ENCODE data around the gene MRPL49. TPM values are rescaled to one million over a fixed set of nuclear protein-coding genes. Genes with fewer than 3 reads are reported as not detected.

The MRPL49 gene
- total and polyA plus RNA-seq, 9 of the 15 experiments (the other 6 are each of a cell fraction or from before 2014, with no cell fraction given), result 74.3 to 132 (median 91.2) TPM

- TF ChIP-seq, protein P1, sequence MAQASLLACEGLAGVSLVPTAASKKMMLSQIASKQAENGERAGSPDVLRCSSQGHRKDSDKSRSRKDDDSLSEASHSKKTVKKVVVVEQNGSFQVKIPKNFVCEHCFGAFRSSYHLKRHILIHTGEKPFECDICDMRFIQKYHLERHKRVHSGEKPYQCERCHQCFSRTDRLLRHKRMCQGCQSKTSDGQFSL (CRISPR knock-in tag; IDR thresholded peaks at IDR 0.05), result 0 out of 2 replicates have a peak, but pooled peaks have one; percentile 53
- TF ChIP-seq, protein P1 (tag; IDR thresholded peaks at IDR 0.05), result no peak
- TF ChIP-seq FOXJ3 (CRISPR knock-in tag; IDR thresholded peaks at IDR 0.05) (no peak), POLR3A (IDR thresholded peaks at IDR 0.05; ENCODE audit: borderline replicate concordance, extremely low read depth, insufficient read depth, insufficient read length) (no peak), BRF1 (IDR thresholded peaks at IDR 0.05; ENCODE audit: borderline replicate concordance, extremely low read depth, insufficient read length) (no peak), CBFB (CRISPR knock-in tag; IDR thresholded peaks at IDR 0.05) (no peak), RBFOX2 (IDR thresholded peaks at IDR 0.05; ENCODE audit: low read depth, low read length) (0 out of 2 replicates have a peak, but pooled peaks have one; percentile 54), MAZ (CRISPR knock-in tag; conservative IDR thresholded peaks at IDR 0.05 in 1 of 2, IDR thresholded peaks at IDR 0.05 in 1 of 2) (peak; percentile 75 to 92), ERF (CRISPR knock-in tag; IDR thresholded peaks at IDR 0.05) (no peak; the same call in 1 of the 2 replicates), U2AF2 (optimal IDR thresholded peaks at IDR 0.05; ENCODE audit: low read depth, low read length) (no peak), NCOR1 (IDR thresholded peaks at IDR 0.05) (peak; percentile 45), ATF4 (CRISPR knock-in tag; IDR thresholded peaks at IDR 0.05) (no peak), MCM2 (IDR thresholded peaks at IDR 0.05; ENCODE audit: low read depth) (no peak), KDM2B (CRISPR knock-in tag; IDR thresholded peaks at IDR 0.05) (0 out of 2 replicates have a peak, but pooled peaks have one; percentile 57), TAF15 (IDR thresholded peaks at IDR 0.05; ENCODE audit: low read depth, low read length) (no peak)
- TF ChIP-seq, protein P2, sequence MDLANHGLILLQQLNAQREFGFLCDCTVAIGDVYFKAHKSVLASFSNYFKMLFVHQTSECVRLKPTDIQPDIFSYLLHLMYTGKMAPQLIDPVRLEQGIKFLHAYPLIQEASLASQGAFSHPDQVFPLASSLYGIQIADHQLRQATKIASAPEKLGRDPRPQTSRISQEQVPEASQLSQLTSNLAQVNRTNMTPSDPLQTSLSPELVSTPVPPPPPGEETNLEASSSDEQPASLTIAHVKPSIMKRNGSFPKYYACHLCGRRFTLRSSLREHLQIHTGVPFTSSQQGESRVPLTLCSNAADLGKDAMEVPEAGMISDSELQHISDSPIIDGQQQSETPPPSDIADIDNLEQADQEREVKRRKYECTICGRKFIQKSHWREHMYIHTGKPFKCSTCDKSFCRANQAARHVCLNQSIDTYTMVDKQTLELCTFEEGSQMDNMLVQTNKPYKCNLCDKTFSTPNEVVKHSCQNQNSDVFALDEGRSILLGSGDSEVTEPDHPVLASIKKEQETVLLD (IDR thresholded peaks at IDR 0.05), result 0 out of 2 replicates have a peak, but pooled peaks have one; percentile 25
- TF ChIP-seq, protein P3, sequence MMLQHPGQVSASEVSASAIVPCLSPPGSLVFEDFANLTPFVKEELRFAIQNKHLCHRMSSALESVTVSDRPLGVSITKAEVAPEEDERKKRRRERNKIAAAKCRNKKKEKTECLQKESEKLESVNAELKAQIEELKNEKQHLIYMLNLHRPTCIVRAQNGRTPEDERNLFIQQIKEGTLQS (IDR thresholded peaks at IDR 0.05), result no peak
- TF ChIP-seq, protein P3 (CRISPR knock-in tag; conservative IDR thresholded peaks at IDR 0.05), result 0 out of 2 replicates have a peak, but pooled peaks have one; percentile 71
- TF ChIP-seq, protein P4, sequence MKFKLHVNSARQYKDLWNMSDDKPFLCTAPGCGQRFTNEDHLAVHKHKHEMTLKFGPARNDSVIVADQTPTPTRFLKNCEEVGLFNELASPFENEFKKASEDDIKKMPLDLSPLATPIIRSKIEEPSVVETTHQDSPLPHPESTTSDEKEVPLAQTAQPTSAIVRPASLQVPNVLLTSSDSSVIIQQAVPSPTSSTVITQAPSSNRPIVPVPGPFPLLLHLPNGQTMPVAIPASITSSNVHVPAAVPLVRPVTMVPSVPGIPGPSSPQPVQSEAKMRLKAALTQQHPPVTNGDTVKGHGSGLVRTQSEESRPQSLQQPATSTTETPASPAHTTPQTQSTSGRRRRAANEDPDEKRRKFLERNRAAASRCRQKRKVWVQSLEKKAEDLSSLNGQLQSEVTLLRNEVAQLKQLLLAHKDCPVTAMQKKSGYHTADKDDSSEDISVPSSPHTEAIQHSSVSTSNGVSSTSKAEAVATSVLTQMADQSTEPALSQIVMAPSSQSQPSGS (CRISPR knock-in tag; IDR thresholded peaks at IDR 0.05), result no peak; the same call in 1 of the 2 replicates
Observed at GRCh38 chr11:65112546-65113360, 9.4 kb upstream of the MRPL49 start (continued).
